GM12891 (cell line): ENCODE data around the gene SKI.

Experiments used
- DNase-seq: peaks from one replicate; pipeline ENCODE4 v3.0.0; 2011; ENCODE audit warnings: low spot score; ENCODE audit not compliant: insufficient read length
- FAIRE-seq: peaks from 2 replicates; lab custom pipeline; 2011; peaks lifted over from hg19 to GRCh38; lab: Jason Lieb, UNC
- PAX5 ChIP-seq: IDR thresholded peaks from 2 replicates; pipeline ENCODE4 v1.6.1; 2011; ENCODE audit warnings: low read length, moderate library complexity, mild to moderate bottlenecking; ENCODE audit not compliant: insufficient read depth, severe bottlenecking
- POLR2A ChIP-seq: IDR thresholded peaks from 2 replicates; pipeline ENCODE4 v1.6.1; 2011; ENCODE audit warnings: low read depth, low read length, control low read depth
- POLR2AphosphoS5 ChIP-seq: IDR thresholded peaks from 2 replicates; pipeline ENCODE4 v1.6.1; 2011; ENCODE audit warnings: low read depth, low read length, control low read depth
- POU2F2 ChIP-seq: IDR thresholded peaks from 2 replicates; pipeline ENCODE4 v1.6.1; 2011; ENCODE audit warnings: low read depth, mild to moderate bottlenecking, control low read depth, low read length, moderate library complexity
- SPI1 ChIP-seq: IDR thresholded peaks from 2 replicates; pipeline ENCODE4 v1.6.1; 2011; ENCODE audit warnings: low read depth, low read length, control low read depth
- TAF1 ChIP-seq: IDR thresholded peaks from 2 replicates; pipeline ENCODE4 v1.6.1; 2011; ENCODE audit warnings: low read depth, low read length, control low read depth

SKI gene

DNA sequence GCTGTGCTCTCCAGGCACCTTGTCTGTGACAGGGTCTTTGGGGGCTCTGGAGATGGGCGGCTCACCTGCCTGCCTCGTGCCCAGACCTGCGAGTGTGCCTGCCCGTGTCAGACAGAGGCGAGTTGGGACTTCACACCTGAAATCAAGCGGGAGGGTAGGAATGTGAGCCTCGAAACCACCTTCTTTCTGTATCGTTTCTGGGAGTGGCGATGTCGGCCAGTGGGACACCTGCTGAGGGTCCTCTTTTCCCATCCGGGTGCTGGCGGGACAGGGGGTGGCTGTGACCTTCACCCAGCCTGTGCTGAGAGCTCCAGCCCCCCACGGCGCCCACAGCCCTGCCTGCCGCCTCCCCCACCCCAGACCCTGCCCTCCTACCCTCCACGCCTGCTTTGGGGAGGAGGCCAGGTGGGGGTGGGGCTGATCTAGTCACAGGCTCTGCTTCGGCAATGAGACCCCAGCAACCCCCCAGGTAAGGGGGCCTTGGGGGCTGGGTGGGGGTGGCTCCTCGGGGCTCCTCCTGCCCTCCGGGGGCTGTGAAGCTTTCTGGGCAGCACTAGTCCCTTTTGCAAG lies 17.9 kb upstream of the SKI start:
- DNase-seq (no peak), FAIRE-seq (no peak)
- no peak for TF ChIP-seq PAX5
- no peak for TF ChIP-seq SPI1
- no peak for TF ChIP-seq POLR2AphosphoS5
- TF ChIP-seq TAF1, result no peak
- TF ChIP-seq POLR2A, result no peak
- no peak for TF ChIP-seq POU2F2

DNA sequence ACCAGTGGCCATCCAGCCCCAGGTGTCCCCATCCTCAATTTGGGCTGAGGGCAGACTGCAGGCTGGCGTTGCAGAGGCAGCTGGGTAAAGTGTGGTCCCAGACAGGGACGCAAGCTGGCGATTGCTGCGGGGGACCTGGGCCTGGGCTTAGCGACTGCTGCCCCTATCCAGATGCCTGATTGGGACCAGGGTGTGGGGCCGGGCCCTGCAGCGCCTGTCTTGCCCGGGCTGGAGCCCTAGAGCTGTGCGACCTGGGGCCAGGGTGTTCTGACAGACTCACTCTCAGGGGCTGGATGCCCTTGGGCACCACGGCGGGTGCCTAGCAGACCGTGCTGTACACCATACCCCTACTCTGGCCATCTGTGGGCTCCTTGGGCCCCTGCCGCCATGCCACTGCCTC lies 17.3 kb upstream of the SKI start:
- DNase-seq (no peak), FAIRE-seq (no peak)
- TF ChIP-seq TAF1 (no peak), PAX5 (no peak), POLR2A (no peak), SPI1 (no peak), POLR2AphosphoS5 (no peak), POU2F2 (no peak)

DNA sequence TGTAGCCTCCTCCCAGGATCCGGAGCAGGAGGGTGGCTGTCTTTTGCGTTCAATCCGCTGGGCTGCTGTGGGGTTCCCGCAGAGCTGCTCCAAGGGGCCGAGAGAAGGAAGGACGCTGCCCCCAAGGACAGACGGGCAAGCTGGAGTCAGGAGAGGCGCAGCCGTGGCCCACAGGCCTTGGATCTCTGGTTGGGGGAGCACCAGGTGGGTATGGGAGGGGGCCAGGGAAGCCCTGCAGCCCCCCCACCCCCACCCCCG lies 15.9 kb upstream of the SKI start:
- no peak for TF ChIP-seq POU2F2
- TF ChIP-seq PAX5, result no peak
- TF ChIP-seq TAF1, result no peak
- no peak for TF ChIP-seq POLR2A
- no peak for TF ChIP-seq SPI1
- no peak for TF ChIP-seq POLR2AphosphoS5
- no peak for DNase-seq
- FAIRE-seq, result no peak

DNA sequence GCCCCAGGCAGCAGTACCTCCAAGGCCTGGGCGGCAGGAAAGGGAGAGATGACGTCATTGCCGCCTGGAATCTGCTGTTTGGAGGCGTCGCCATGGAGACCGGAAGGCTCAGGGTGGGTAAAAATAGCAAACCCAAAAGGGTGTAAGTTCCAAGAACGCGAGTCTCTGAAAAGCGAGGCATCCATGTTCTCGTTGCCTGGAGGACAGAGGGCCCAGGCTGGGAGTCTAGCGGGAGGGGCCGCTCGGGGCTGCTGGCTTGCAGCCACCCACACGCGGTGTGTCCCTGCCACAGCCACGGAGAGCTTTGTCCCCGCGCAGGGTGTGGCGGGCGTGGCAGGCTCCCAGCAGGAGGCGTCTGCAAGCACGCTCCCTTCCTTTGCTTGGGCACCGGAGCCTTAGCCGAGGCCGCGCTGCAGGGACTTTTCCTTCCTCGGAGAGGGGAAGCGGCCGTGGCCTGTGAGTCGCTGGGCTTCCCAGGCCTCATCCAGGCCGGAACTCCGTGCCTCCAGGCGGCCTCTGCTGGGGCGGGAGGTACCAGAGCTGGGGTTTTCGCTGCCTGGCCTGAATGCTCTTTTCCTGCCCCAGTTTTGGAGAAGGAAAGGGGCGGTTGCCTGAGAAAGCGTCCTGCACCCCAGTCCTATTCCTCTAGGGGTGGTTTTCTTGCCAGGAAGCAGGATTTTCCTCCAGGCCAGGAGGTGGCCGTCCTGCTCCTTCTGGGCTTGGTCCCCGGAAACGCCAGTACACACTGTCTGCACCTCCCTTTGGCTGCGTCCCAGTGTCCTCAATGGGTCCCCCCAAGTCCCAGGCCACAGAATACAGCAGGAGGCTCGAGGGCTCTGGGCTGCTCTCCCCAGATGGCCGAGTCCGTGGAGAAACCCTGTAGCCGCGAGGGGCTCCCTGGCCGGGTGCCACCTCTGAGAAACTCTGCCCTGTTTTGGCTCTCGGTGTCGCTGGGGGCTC lies 15.3 kb upstream of the SKI start:
- DNase-seq, result no peak
- peak; percentile 26 for FAIRE-seq
- no peak for TF ChIP-seq POLR2A

DNA sequence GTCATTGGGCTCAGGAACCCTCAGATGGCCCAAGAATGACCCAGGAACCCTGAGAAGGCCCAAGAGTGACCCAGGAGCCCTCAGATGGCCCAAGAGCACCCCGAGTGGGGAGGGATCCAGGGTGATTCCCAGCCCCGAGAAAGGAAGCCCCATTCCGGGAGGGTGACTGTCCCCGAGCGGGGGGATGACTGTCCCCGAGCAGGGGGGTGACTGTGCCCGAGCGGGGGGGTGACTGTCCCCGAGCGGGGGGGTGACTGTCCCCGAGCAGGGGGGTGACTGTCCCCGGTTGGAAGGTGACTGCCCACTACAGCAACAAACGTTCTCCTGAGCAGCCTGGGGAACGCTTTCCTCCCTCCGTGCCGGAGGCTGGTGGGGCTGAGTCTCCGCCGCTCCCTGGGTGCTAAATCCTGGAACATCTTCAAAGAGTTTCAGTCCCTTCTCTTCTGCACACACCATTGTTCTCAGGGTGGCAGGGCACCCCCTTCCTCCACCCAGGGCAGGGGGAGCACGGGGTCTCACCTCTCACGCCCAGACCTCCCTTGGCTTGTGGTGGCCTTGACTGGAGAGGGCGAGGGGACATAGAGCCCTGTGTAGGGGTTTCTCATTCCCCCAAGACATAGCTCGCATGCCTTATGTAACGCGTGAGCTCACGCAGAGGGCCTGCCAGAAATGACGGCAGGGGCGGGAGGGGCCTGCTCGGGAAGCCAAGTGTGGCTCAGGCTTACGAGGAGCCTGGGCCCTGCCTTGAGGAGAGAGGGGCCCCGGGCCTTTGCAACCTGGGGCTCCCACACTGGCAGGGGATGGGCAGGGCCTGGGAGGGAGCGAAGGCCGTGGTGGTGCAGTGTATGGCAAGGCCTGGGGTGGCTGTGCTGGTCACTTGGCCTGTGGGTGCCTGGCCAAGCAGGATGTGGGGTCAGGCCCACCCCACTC lies 14.3 kb upstream of the SKI start:
- TF ChIP-seq SPI1 (no peak), PAX5 (no peak), POLR2A (no peak), POLR2AphosphoS5 (no peak), POU2F2 (no peak), TAF1 (no peak)
- DNase-seq (no peak), FAIRE-seq (no peak)

DNA sequence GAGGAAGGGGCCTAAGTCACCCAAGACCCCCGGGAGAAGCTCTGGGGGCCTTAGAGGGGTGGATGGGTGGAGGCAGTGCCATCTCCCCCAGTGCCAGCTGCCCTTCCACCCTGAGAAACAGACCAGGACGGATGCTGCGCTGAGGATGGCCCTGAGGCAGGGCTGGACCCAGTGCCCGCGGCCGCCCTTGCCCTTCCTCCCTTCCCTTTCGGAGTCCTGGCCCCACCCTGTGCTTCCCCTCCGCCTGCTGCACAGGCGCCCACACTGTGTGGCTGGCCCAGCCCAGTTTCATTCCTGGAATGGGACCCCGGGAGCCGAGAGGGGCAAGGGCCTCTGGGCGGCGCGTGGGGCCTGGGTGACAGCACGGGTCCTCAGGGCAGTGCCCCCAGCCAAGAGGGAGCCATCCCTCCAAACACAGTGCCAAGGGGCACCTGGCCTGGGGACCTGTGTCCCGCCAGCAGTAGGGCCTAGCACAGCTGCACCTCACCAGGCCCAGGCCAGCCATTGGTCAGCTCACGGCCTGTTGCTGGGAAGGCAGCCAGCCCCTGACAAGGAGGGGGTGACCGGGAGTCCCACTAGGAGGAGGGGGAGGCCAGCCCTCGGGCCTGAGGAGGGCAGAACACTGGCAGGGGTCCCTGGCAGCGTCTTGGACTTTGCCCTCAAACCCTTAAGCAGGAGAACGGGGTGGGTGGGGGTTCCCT lies 13.4 kb upstream of the SKI start:
- TF ChIP-seq POU2F2 (no peak), POLR2AphosphoS5 (no peak), PAX5 (no peak), SPI1 (no peak), POLR2A (no peak), TAF1 (no peak)

DNA sequence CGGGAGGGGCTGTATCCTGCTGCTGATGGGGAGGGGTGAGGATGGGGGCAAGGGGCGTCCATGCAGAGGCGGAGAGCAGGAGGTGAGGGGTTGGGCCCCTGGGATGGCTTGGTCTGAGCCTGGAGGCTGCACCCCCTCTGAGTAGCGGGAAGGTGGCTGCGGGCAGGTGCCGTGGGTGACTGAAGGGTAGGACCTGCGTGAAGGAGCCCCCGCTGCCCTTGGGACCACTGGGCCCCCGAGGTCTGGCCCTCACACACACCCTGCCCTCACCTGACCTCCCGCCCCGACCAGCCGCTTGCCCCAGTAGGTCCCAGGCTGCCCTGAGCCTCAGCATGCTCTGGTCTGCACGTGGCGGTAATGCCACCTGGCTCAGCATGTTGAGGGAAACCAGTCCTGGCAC lies 12.8 kb upstream of the SKI start:
- TF ChIP-seq POLR2AphosphoS5, result no peak
- no peak for TF ChIP-seq PAX5
- TF ChIP-seq POU2F2, result no peak
- no peak for TF ChIP-seq TAF1
- no peak for TF ChIP-seq SPI1
- FAIRE-seq, result no peak
- no peak for DNase-seq

More for the DNA sequence above, 13.4 kb upstream of the SKI start:
- no peak for FAIRE-seq
- DNase-seq, result no peak

DNA sequence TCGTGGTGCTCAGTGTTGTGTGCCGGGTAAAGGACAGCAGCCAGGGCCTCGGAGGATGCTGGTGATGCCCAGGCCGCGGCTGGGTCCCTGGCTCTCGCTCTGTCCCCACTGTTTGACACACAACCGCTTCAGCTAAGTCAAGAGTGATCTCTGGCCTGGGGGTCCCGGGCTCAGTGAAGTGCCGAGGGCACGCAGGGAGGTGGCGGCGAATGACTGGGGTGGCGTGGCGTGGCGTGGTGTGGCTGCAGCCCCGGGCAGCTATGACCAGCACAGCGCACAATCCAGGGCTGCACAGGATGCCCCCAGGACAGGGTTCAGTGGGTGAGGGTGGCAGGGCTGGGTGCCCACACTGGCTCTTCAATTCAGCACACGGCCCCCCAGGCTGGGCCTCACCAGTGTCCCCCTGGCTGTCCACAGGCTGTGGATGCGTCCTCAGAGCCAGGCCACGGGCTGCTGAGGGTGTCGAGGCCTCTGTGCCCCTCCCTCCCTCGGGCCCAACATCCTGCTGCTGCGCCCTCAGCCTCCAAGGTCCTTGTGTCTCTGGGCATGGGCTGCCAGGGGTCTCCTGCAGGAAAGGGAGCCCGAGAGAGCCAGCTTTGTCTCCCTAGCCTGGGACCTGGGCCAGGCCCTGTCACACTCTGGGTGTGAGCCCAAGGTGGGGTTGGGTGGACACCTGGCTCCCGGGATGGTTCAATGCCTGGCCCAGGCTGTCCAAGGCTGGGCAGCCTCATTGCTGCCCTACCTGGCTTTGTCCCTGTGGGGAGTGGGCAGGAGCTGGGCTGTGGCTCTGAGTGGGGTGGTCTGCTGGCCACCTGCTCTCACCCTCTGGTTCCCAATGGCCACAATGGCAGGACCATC lies 12.0 kb upstream of the SKI start:
- no peak for DNase-seq
- no peak for FAIRE-seq
- TF ChIP-seq SPI1, result no peak
- no peak for TF ChIP-seq PAX5
- TF ChIP-seq TAF1, result no peak
- no peak for TF ChIP-seq POLR2AphosphoS5
- TF ChIP-seq POU2F2, result no peak
- TF ChIP-seq POLR2A, result no peak
